ENCODE measurements around the gene RSPH9. TPM values are rescaled to one million over a fixed set of nuclear protein-coding genes. Genes with fewer than 3 reads are reported as not detected.

RSPH9 gene
- total and polyA plus RNA-seq, 11 donors = 0.09 to 0.50 (median 0.16) TPM; not detected in 3

- no peak for ATAC-seq
- WGBS, 4 donors = 78 to 86% (median 80%) methylated on average over 7 of the region's 7 CpGs
- Histone ChIP-seq H3K4me3 (no peak overlapping the region), H3K4me1 (peaks cover 3 to 26% (median 19%) of the 10 kb centered on the region in 12 donors), H3K27me3 (no peaks in the 10 kb centered on the region), H3K27ac (no peak overlapping the region), H3K36me3 (peaks cover 2 to 69% (median 62%) of the 10 kb centered on the region in 9 donors), H3K9me3 (no peaks in the 10 kb centered on the region)
- intact Hi-C loops (cut with DNase I) = no loop called here
- no peak for DNase-seq
- TF ChIP-seq POLR2A (IDR thresholded peaks at IDR 0.05) = no peak
- no peak for TF ChIP-seq CTCF (IDR thresholded peaks at IDR 0.05)
These were observed 20.0 kb upstream of the RSPH9 start for GRCh38 chr6:43624786-43625288.

- no peak for DNase-seq
- intact Hi-C loops (cut with DNase I) = no loop called here
- Histone ChIP-seq H3K9me3 (no peaks in the 10 kb centered on the region), H3K4me1 (peaks cover 3 to 32% (median 23%) of the 10 kb centered on the region in 12 donors), H3K27ac (no peak overlapping the region), H3K36me3 (peaks cover 2 to 62% (median 56%) of the 10 kb centered on the region in 9 donors), H3K27me3 (no peaks in the 10 kb centered on the region), H3K4me3 (no peak overlapping the region)
- ATAC-seq = no peak
- TF ChIP-seq CTCF (IDR thresholded peaks at IDR 0.05) (no peak), POLR2A (IDR thresholded peaks at IDR 0.05) (no peak)
- WGBS, 4 donors = 85 to 96% (median 94%) methylated on average over 15 to 16 of the region's 16 CpGs
These were observed 19.3 kb upstream of the RSPH9 start for GRCh38 chr6:43625393-43625992.

- Histone ChIP-seq H3K27ac (peak overlapping the region in 11 of 12 donors; percentile 43 to 100 (median 97)), H3K36me3 (peaks cover 2 to 45% (median 39%) of the 10 kb centered on the region in 9 donors), H3K27me3 (no peaks in the 10 kb centered on the region), H3K4me3 (peak overlapping the region in 8 of 12 donors; percentile 4 to 97 (median 70)), H3K4me1 (peaks cover 3 to 34% (median 26%) of the 10 kb centered on the region in 12 donors), H3K9me3 (no peaks in the 10 kb centered on the region)
- peak in 3 of 4 donors; percentile 15 to 25 (median 18) for ATAC-seq
- 44 to 52% (median 49%) methylated on average over 5 of the region's 5 CpGs for WGBS, 4 donors
- peak in 4 of 5 donors; percentile 83 to 92 (median 86) for DNase-seq
- TF ChIP-seq POLR2A (IDR thresholded peaks at IDR 0.05) = no peak
- TF ChIP-seq CTCF (IDR thresholded peaks at IDR 0.05) = no peak
- intact Hi-C loops (cut with DNase I) = no loop called here
These were observed 17.6 kb upstream of the RSPH9 start for GRCh38 chr6:43627008-43627825.

Measured in heart left ventricle (tissue), 16 donors.